Liver (tissue), 9 donors: ENCODE data around the gene LRGUK. TPM values are rescaled to one million over a fixed set of nuclear protein-coding genes. Genes with fewer than 3 reads are reported as not detected.
A peak's percentile ranks its signal among the peaks of the same experiment; 100 is the strongest.

ENCODE experiments used
- DNase-seq: peaks from one replicate; pipeline ENCODE4 v3.0.0-alpha.2; 2017; ENCODE audit warnings: low spot score
- H3K27ac ChIP-seq, 2 donors: one replicate each; pipeline ENCODE4 v1.7.0; 2013; ENCODE audit warnings: inconsistent platforms in 2 of 2, low read length in 2 of 2, control low read depth in 1 of 2, low read depth in 1 of 2, mild to moderate bottlenecking in 1 of 2
- H3K27me3 ChIP-seq, 4 donors: one replicate each; pipeline versions ENCODE4 v1.6.1 to v1.7.0; 2013; ENCODE audit warnings: low read length in 3 of 4, inconsistent platforms in 1 of 4, mild to moderate bottlenecking in 1 of 4, moderate library complexity in 1 of 4; ENCODE audit not compliant: control insufficient read depth in 4 of 4, insufficient read depth in 4 of 4
- H3K36me3 ChIP-seq, 4 donors: one replicate each; pipeline versions ENCODE4 v1.6.1 to v1.7.0; 2013; ENCODE audit warnings: low read length in 3 of 4, mild to moderate bottlenecking in 3 of 4, low read depth in 1 of 4, moderate library complexity in 1 of 4; ENCODE audit not compliant: control insufficient read depth in 4 of 4, insufficient read depth in 3 of 4
- H3K4me1 ChIP-seq, 4 donors: one replicate each; pipeline versions ENCODE4 v1.6.1 to v1.7.0; 2013; ENCODE audit warnings: low read length in 3 of 4, mild to moderate bottlenecking in 3 of 4, moderate library complexity in 1 of 4; ENCODE audit not compliant: control insufficient read depth in 4 of 4, insufficient read depth in 4 of 4
- H3K4me3 ChIP-seq, 3 donors: one replicate each; pipeline versions ENCODE4 v1.6.1 to v1.7.0; 2013; ENCODE audit warnings: low read length in 3 of 3, control low read depth in 1 of 3, low read depth in 1 of 3, mild to moderate bottlenecking in 1 of 3
- H3K9ac ChIP-seq, 2 donors: one replicate each; pipeline ENCODE4 v1.7.0; 2013; ENCODE audit warnings: low read length in 2 of 2, mild to moderate bottlenecking in 2 of 2, moderate library complexity in 2 of 2, control low read depth in 1 of 2, low read depth in 1 of 2
- H3K9me3 ChIP-seq, 4 donors: one replicate each; pipeline versions ENCODE4 v1.6.1 to v1.7.0; 2013; ENCODE audit warnings: low read length in 3 of 4; ENCODE audit not compliant: control insufficient read depth in 4 of 4
- ATF3 ChIP-seq: IDR thresholded peaks from 2 replicates; pipeline ENCODE4 v1.6.1; 2016; ENCODE audit warnings: antibody characterized with exemption
- CTCF ChIP-seq: fragments of 150-350 bp; IDR thresholded peaks from 2 replicates; pipeline ENCODE4 v1.5.1; 2017; ENCODE audit warnings: improper control_type of control experiment, low read depth, low read length; ENCODE audit not compliant: missing input control
- EGR1 ChIP-seq, 2 donors: IDR thresholded peaks; 2 replicates each; pipeline ENCODE4 v1.6.1; 2016 to 2018; ENCODE audit warnings: antibody characterized with exemption in 2 of 2, low read depth in 2 of 2
- FOXA1 ChIP-seq: IDR thresholded peaks from 2 replicates; pipeline ENCODE4 v1.6.1; 2016; ENCODE audit warnings: antibody characterized with exemption
- FOXA2 ChIP-seq: IDR thresholded peaks from 2 replicates; pipeline ENCODE4 v1.6.1; 2016; ENCODE audit warnings: antibody characterized with exemption
- GABPA ChIP-seq, 2 donors: IDR thresholded peaks in 1 of 2; conservative IDR thresholded peaks in 1 of 2; 2 replicates each; pipeline ENCODE4 v1.6.1; 2016; ENCODE audit warnings: antibody characterized with exemption in 2 of 2, mild to moderate bottlenecking in 1 of 2, moderate library complexity in 1 of 2
- HNF4A ChIP-seq, 2 donors: conservative IDR thresholded peaks; 2 replicates each; pipeline ENCODE4 v1.6.1; 2016; ENCODE audit warnings: antibody characterized with exemption in 2 of 2, mild to moderate bottlenecking in 2 of 2
- HNF4G ChIP-seq: IDR thresholded peaks from 2 replicates; pipeline ENCODE4 v1.6.1; 2016; ENCODE audit warnings: antibody characterized with exemption
- JUND ChIP-seq, 2 donors: IDR thresholded peaks; 2 replicates each; pipeline ENCODE4 v1.6.1; 2016; ENCODE audit warnings: antibody characterized with exemption in 2 of 2
- NR2F2 ChIP-seq: IDR thresholded peaks from 2 replicates; pipeline ENCODE4 v1.6.1; 2016; ENCODE audit warnings: antibody characterized with exemption
- RAD21 ChIP-seq, 2 donors: IDR thresholded peaks; 2 replicates each; pipeline ENCODE4 v1.6.1; 2016; ENCODE audit warnings: antibody characterized with exemption in 2 of 2, mild to moderate bottlenecking in 2 of 2
- RXRA ChIP-seq, 2 donors: IDR thresholded peaks; 2 replicates each; pipeline ENCODE4 v1.6.1; 2017 to 2018; ENCODE audit warnings: antibody characterized with exemption in 2 of 2, mild to moderate bottlenecking in 1 of 2
- SP1 ChIP-seq: IDR thresholded peaks from 2 replicates; pipeline ENCODE4 v1.6.1; 2018; ENCODE audit warnings: antibody characterized with exemption, mild to moderate bottlenecking
- TAF1 ChIP-seq: conservative IDR thresholded peaks from 2 replicates; pipeline ENCODE4 v1.6.1; 2016; ENCODE audit warnings: antibody characterized with exemption, mild to moderate bottlenecking
- YY1 ChIP-seq: IDR thresholded peaks from 2 replicates; pipeline ENCODE4 v1.6.1; 2016; ENCODE audit warnings: antibody characterized with exemption, mild to moderate bottlenecking
- WGBS: extraction: QIAGEN DNeasy Blood & Tissue Kit; methylation state at CpG from one replicate; pipeline ENCODE4 v1.1.7; 2013; 5-methylcytosine and 5-hydroxymethylcytosine counted together
- polyA plus RNA-seq, 2 donors: library from polyadenylated mRNA; stranded (reverse) in 1 of 2; unstranded in 1 of 2; fragments of 200-250 nt in 1 of 2; fragments of >200 nt in 1 of 2; fragmentation: Nextera tagmentation in 1 of 2; extraction: Ambion mirVana in 1 of 2; gene quantifications; one replicate each; pipeline versions ENCODE4 v1.2.1 to v1.2.3, GENCODE V29; 2013 to 2015
- total RNA-seq, 2 donors: library from RNA; depleted of rRNA; stranded (reverse); fragments of >200 nt; gene quantifications; one replicate each; pipeline ENCODE4 v1.2.3, GENCODE V29; 2014
- TF ChIP-seq, protein P1 (sequence below): IDR thresholded peaks from 2 replicates; pipeline ENCODE4 v1.6.1; 2016; ENCODE audit warnings: antibody characterized with exemption
- TF ChIP-seq, protein P2 (sequence below): IDR thresholded peaks from 2 replicates; pipeline ENCODE4 v1.6.1; 2016; ENCODE audit warnings: antibody characterized with exemption
- donor health status: healthy.
- donor health status: healthy.
- donor health status: healthy.
- donor health status: healthy.
- donor health status: healthy.

LRGUK gene
- total and polyA plus RNA-seq, 4 donors: 0.03 to 0.50 (median 0.12) TPM

DNA sequence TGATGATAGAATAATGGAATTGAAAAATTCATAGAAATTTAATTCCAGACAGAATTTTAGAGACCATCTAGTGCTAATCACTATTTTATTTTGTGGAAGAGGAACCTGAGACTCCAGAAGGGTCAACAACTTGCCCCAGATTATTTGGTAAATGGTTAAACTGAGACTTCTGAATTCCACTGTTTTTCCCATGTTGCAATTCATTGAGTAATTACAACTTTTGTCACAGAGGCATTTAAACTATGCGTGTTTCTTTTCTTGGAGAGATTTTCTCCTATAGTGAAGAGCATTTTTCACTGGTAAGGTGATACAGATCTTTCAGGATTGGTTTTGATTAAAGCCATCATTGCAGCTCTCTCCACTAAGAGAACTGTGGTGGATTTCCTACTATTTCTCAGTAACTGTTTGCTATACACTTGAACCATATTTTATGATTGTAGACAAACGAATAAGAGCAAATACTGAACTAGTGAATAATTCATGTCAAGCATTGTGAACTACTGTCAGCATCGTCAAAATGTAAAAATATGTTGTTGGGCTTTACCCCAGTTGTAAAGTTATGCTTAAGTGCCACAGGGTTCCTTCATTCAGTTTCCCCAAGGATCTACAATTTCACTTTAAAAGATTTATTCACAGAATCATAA lies 26.5 kb downstream of the LRGUK start:
- H3K9ac ChIP-seq: no peak overlapping the region
- DNase-seq: no peak
- TF ChIP-seq RAD21 (IDR thresholded peaks at IDR 0.05) (peak in 1 of 2 donors; percentile 10), FOXA2 (no peak)

DNA sequence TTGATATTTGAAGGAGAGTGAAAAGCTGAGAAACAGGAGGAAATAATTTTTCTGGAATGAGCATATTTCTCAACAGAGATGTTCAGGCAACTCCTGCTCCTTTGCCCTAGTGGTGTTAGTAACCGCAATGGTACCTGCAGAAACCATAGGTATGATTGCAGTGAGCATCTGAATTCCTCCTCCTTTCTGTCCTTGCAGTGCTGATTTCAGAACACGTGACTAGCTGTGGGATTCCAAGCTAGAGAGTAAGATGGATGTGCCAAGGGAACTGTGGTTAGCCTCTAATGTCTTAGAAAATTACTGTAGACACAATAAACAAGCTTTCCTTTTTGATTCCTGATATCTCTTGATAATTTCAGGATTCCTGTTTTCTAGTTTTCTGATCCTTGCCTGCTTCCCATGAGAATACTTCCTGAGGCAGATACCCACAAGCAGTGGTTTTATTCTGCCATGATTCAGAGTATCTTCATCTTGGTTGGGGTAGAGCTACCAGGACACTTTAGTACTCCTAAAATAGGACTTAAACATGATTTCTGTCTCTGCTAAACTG lies 27.5 kb downstream of the LRGUK start:
- Histone ChIP-seq H3K4me3 (no peak overlapping the region), H3K4me1 (no peaks in the 10 kb centered on the region), H3K27ac (no peak overlapping the region), H3K36me3 (no peaks in the 10 kb centered on the region), H3K9me3 (no peaks in the 10 kb centered on the region), H3K9ac (no peak overlapping the region), H3K27me3 (no peaks in the 10 kb centered on the region)
- no peak for TF ChIP-seq JUND (IDR thresholded peaks at IDR 0.05)
- DNase-seq: no peak
- WGBS: 91% methylated on average over 2 of the region's 2 CpGs

More for the DNA sequence above, 26.5 kb downstream of the LRGUK start:
- Histone ChIP-seq H3K27ac (no peak overlapping the region), H3K4me1 (no peaks in the 10 kb centered on the region), H3K4me3 (no peak overlapping the region), H3K9me3 (no peaks in the 10 kb centered on the region), H3K27me3 (no peaks in the 10 kb centered on the region), H3K36me3 (no peaks in the 10 kb centered on the region)
- WGBS: 50% methylated on average over 3 of the region's 3 CpGs

DNA sequence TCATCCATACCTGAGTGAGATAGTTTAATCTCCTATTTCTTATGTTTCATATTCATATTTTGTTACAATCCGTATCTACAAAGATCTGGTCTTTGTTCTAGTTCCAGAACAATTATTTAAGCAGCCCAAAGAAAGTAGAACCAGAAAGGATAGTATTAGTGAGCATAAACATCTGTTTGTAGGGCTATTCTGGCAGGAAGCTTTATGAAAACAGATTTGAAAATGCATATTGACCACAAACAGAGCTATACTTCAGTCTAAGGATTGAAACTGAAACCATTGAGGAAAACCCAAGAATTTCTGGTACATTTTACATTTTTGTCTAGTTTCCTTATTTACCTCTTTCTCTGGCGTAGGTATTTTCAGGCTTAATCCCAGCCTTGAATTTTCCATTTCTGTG lies 28.1 kb downstream of the LRGUK start:
- no peaks in the 10 kb centered on the region for H3K9me3 ChIP-seq
- H3K9ac ChIP-seq: no peak overlapping the region
- no peak for DNase-seq
- no peak overlapping the region for H3K4me3 ChIP-seq
- TF ChIP-seq RXRA (IDR thresholded peaks at IDR 0.05): no peak
- no peak for TF ChIP-seq FOXA2
- TF ChIP-seq NR2F2: no peak
- TF ChIP-seq, protein P1, sequence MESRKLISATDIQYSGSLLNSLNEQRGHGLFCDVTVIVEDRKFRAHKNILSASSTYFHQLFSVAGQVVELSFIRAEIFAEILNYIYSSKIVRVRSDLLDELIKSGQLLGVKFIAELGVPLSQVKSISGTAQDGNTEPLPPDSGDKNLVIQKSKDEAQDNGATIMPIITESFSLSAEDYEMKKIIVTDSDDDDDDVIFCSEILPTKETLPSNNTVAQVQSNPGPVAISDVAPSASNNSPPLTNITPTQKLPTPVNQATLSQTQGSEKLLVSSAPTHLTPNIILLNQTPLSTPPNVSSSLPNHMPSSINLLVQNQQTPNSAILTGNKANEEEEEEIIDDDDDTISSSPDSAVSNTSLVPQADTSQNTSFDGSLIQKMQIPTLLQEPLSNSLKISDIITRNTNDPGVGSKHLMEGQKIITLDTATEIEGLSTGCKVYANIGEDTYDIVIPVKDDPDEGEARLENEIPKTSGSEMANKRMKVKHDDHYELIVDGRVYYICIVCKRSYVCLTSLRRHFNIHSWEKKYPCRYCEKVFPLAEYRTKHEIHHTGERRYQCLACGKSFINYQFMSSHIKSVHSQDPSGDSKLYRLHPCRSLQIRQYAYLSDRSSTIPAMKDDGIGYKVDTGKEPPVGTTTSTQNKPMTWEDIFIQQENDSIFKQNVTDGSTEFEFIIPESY: no peak
- no peak for TF ChIP-seq HNF4A (conservative IDR thresholded peaks at IDR 0.05)
- TF ChIP-seq JUND (IDR thresholded peaks at IDR 0.05): no peak
- no peak for TF ChIP-seq TAF1
- no peak for TF ChIP-seq ATF3
- no peak for TF ChIP-seq GABPA (IDR thresholded peaks at IDR 0.05 in 1 of 2, conservative IDR thresholded peaks at IDR 0.05 in 1 of 2)
- no peak overlapping the region for H3K27ac ChIP-seq
- no peaks in the 10 kb centered on the region for H3K36me3 ChIP-seq
- 88% methylated on average over 2 of the region's 2 CpGs for WGBS
- H3K27me3 ChIP-seq: no peaks in the 10 kb centered on the region
- no peaks in the 10 kb centered on the region for H3K4me1 ChIP-seq

GRCh38 chr7:134155871-134156270 lies 28.7 kb downstream of the LRGUK start:
- no peaks in the 10 kb centered on the region for H3K4me1 ChIP-seq
- DNase-seq: no peak
- TF ChIP-seq FOXA1 (no peak), HNF4A (conservative IDR thresholded peaks at IDR 0.05) (no peak), YY1 (no peak), RAD21 (IDR thresholded peaks at IDR 0.05) (no peak), NR2F2 (no peak), FOXA2 (no peak), RXRA (IDR thresholded peaks at IDR 0.05) (no peak), SP1 (no peak), CTCF (no peak), JUND (IDR thresholded peaks at IDR 0.05) (no peak), EGR1 (IDR thresholded peaks at IDR 0.05; ENCODE audit: low read depth in 2 of 2) (no peak), ATF3 (no peak), TAF1 (no peak), GABPA (IDR thresholded peaks at IDR 0.05 in 1 of 2, conservative IDR thresholded peaks at IDR 0.05 in 1 of 2) (no peak), HNF4G (no peak)
- TF ChIP-seq, protein P2, sequence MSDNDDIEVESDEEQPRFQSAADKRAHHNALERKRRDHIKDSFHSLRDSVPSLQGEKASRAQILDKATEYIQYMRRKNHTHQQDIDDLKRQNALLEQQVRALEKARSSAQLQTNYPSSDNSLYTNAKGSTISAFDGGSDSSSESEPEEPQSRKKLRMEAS: no peak

More at GRCh38 chr7:134155871-134156270, 28.7 kb downstream of the LRGUK start:
- Histone ChIP-seq H3K36me3 (no peaks in the 10 kb centered on the region), H3K27me3 (no peaks in the 10 kb centered on the region), H3K27ac (no peak overlapping the region), H3K9me3 (no peaks in the 10 kb centered on the region), H3K4me3 (no peak overlapping the region), H3K9ac (no peak overlapping the region)
- 88% methylated on average over 5 of the region's 5 CpGs for WGBS
